Endothelial cell of umbilical vein (primary cell): ENCODE results near the gene ACTR2. TPM values are rescaled to one million over a fixed set of nuclear protein-coding genes. Genes with fewer than 3 reads are reported as not detected.

Source experiments
- BruUV-seq: library from RNA; stranded (reverse); fragments of 400-500 nt; replicated peaks from 2 replicates; lab custom pipeline; 2021; lab: Mats Ljungman, UMichigan
- CTCF ChIA-PET: fragments of 300-600, 350-600 bp; sonication (Branson Sonifier 250); formaldehyde crosslinking; loops from one replicate; lab custom pipeline; 2021; ENCODE audit warnings: antibody characterized with exemption, inconsistent platforms; lab: Charles Lee
- POLR2A ChIA-PET: fragments of 300-600, 350-600 bp; sonication (Branson Sonifier 250); formaldehyde crosslinking; loops from one replicate; lab custom pipeline; 2021; ENCODE audit warnings: antibody characterized with exemption, inconsistent platforms; lab: Charles Lee
- DNase-seq: peaks from one replicate; pipeline ENCODE4 v3.0.0-alpha.2; 2011; ENCODE audit warnings: low read depth, low spot score
- FAIRE-seq: peaks from 2 replicates; lab custom pipeline; 2011; peaks lifted over from hg19 to GRCh38; lab: Jason Lieb, UNC
- H2AFZ ChIP-seq: 2 replicates; pipeline ENCODE4 v1.6.0; 2012; ENCODE audit warnings: low read depth, low read length, control low read depth, inconsistent platforms
- H3K27ac ChIP-seq: 2 replicates; pipeline ENCODE4 v1.5.1; 2011; ENCODE audit warnings: low read depth, mild to moderate bottlenecking, control low read depth, low read length, moderate library complexity; ENCODE audit not compliant: insufficient read depth
- H3K27me3 ChIP-seq, 2 experiments: 2 replicates each; pipeline versions ENCODE4 v1.6.0 to v1.6.1; 2011; ENCODE audit warnings: low read length in 2 of 2, mixed read lengths in 1 of 2; ENCODE audit not compliant: control insufficient read depth in 2 of 2, insufficient read depth in 2 of 2
- H3K36me3 ChIP-seq, 2 experiments: 2 replicates in 1 of 2; 3 replicates in 1 of 2; pipeline ENCODE4 v1.5.1; 2011; ENCODE audit warnings: low read length in 2 of 2, mild to moderate bottlenecking in 1 of 2, moderate library complexity in 1 of 2; ENCODE audit not compliant: control insufficient read depth in 2 of 2, insufficient read depth in 2 of 2; ENCODE audit errors: extremely low read depth in 1 of 2
- H3K4me1 ChIP-seq: 3 replicates; pipeline ENCODE4 v1.5.1; 2011; ENCODE audit warnings: mild to moderate bottlenecking, low read length; ENCODE audit not compliant: control insufficient read depth, insufficient read depth; ENCODE audit errors: extremely low read depth
- H3K4me2 ChIP-seq: 2 replicates; pipeline ENCODE4 v1.6.1; 2011; ENCODE audit warnings: low read length, control low read depth, mixed read lengths; ENCODE audit not compliant: insufficient read depth
- H3K4me3 ChIP-seq, 3 experiments: fragments of 200-600 bp in 1 of 3; sonication (generic), shearing (Covaris generic) in 1 of 3; replicated peaks in 1 of 3; 2 replicates each; pipeline ENCODE4 v1.5.1; 2011 to 2016; ENCODE audit warnings: control low read depth in 3 of 3, low read length in 3 of 3, mild to moderate bottlenecking in 2 of 3, inconsistent platforms in 1 of 3, low read depth in 1 of 3, moderate library complexity in 1 of 3; ENCODE audit not compliant: insufficient read depth in 1 of 3
- H3K79me2 ChIP-seq: 2 replicates; pipeline ENCODE4 v1.6.0; 2012; ENCODE audit warnings: low read length, inconsistent platforms; ENCODE audit not compliant: control insufficient read depth, insufficient read depth
- H3K9ac ChIP-seq: replicated peaks from 2 replicates; pipeline ENCODE3; 2011; ENCODE audit warnings: low read length, control low read depth; ENCODE audit not compliant: insufficient read depth; ENCODE audit errors: extremely low read depth
- H3K9me1 ChIP-seq: replicated peaks from 3 replicates; pipeline ENCODE4 v1.6.0; 2011; ENCODE audit warnings: mild to moderate bottlenecking, low read length; ENCODE audit not compliant: control insufficient read depth, insufficient read depth; ENCODE audit errors: extremely low read depth
- H3K9me3 ChIP-seq: replicated peaks from 2 replicates; pipeline ENCODE4 v1.5.1; 2012; ENCODE audit warnings: low read length, inconsistent platforms; ENCODE audit not compliant: control insufficient read depth, insufficient read depth
- H4K20me1 ChIP-seq: replicated peaks from 2 replicates; pipeline ENCODE3; 2011; ENCODE audit warnings: mild to moderate bottlenecking, low read length; ENCODE audit not compliant: control insufficient read depth, insufficient read depth; ENCODE audit errors: extremely low read depth
- EZH2 ChIP-seq: IDR thresholded peaks from 2 replicates; pipeline ENCODE4 v1.6.1; 2012; ENCODE audit warnings: borderline replicate concordance, low read depth, mild to moderate bottlenecking, moderate library complexity, low read length, inconsistent platforms; ENCODE audit not compliant: severe bottlenecking
- FOS ChIP-seq: IDR thresholded peaks from 2 replicates; pipeline ENCODE4 v1.6.1; 2011; ENCODE audit warnings: mild to moderate bottlenecking, low read length, moderate library complexity, borderline replicate concordance; ENCODE audit not compliant: insufficient read depth
- GATA2 ChIP-seq: IDR thresholded peaks from 2 replicates; pipeline ENCODE4 v1.7.0; 2011; ENCODE audit warnings: low read depth, mild to moderate bottlenecking, moderate library complexity, mixed read lengths, low read length; ENCODE audit not compliant: insufficient read length, insufficient read depth
- JUN ChIP-seq: IDR thresholded peaks from 2 replicates; pipeline ENCODE4 v1.6.1; 2011; ENCODE audit warnings: borderline replicate concordance, low read depth; ENCODE audit not compliant: insufficient read length, insufficient read depth
- MYC ChIP-seq: IDR thresholded peaks from one replicate; pipeline ENCODE4 v1.6.1; 2011; ENCODE audit warnings: mild to moderate bottlenecking, low read depth, low read length
- POLR2A ChIP-seq: IDR thresholded peaks from 2 replicates; pipeline ENCODE4 v1.6.1; 2012; ENCODE audit warnings: low read depth, mild to moderate bottlenecking, control low read depth, low read length
- POLR2AphosphoS5 ChIP-seq: IDR thresholded peaks from 2 replicates; pipeline ENCODE4 v1.6.1; 2012; ENCODE audit warnings: low read depth, mild to moderate bottlenecking, control low read depth, low read length, moderate library complexity; ENCODE audit not compliant: insufficient read depth
- dilution Hi-C: fragments of 300-500 bp; cut with MboI; formaldehyde crosslinking; loops from one replicate; pipeline ENCODE4 v1.15.0; 2019; ENCODE audit warnings: low sequenced_read_pairs; ENCODE audit not compliant: extremely low pct_ligation_motif_present
- intact Hi-C: fragments of 100-400 bp; cut with micrococcal nuclease; formaldehyde crosslinking; loops from one replicate; pipeline ENCODE4 v1.10.0; 2022
- polyA plus RNA-seq, 4 experiments: library from polyadenylated mRNA; depleted of rRNA in 3 of 4; stranded (reverse) in 3 of 4; unstranded in 1 of 4; fragments of >200 nt; gene quantifications; 2 replicates each; pipeline versions ENCODE4 v1.2.1 to v1.2.3, GENCODE V29; 2011 to 2012; ENCODE audit warnings: missing spikeins in 1 of 4
- total RNA-seq: library from RNA; stranded (reverse); gene quantifications from 2 replicates; pipeline ENCODE4 v1.2.3, GENCODE V29; 2021
- TF ChIP-seq, protein P1 (sequence below), 2 donors: IDR thresholded peaks; 1 replicate in 1 of 2; 2 replicates in 1 of 2; pipeline ENCODE4 v1.5.1; 2011; ENCODE audit warnings: low read length in 2 of 2, mild to moderate bottlenecking in 2 of 2, moderate library complexity in 2 of 2, control low read depth in 1 of 2, inconsistent platforms in 1 of 2, low read depth in 1 of 2; ENCODE audit not compliant: insufficient read depth in 1 of 2; ENCODE audit errors: extremely low read depth in 1 of 2
- TF ChIP-seq, protein P2 (sequence below): IDR thresholded peaks from 2 replicates; pipeline ENCODE4 v1.6.1; 2011; ENCODE audit not compliant: insufficient read depth, insufficient read length

The ACTR2 gene
- total and polyA plus RNA-seq, 2 donors (not counting 3 experiments of a cell fraction or from before 2014, with no cell fraction given): 48.7 to 287 TPM

- FAIRE-seq (no peak), DNase-seq (no peak)
- intact Hi-C loops: no loop called here
- H3K27me3 ChIP-seq: no peaks in the 10 kb centered on the region
- H3K9ac ChIP-seq: no peak overlapping the region
- dilution Hi-C loops: no loop called here
- TF ChIP-seq, protein P1, sequence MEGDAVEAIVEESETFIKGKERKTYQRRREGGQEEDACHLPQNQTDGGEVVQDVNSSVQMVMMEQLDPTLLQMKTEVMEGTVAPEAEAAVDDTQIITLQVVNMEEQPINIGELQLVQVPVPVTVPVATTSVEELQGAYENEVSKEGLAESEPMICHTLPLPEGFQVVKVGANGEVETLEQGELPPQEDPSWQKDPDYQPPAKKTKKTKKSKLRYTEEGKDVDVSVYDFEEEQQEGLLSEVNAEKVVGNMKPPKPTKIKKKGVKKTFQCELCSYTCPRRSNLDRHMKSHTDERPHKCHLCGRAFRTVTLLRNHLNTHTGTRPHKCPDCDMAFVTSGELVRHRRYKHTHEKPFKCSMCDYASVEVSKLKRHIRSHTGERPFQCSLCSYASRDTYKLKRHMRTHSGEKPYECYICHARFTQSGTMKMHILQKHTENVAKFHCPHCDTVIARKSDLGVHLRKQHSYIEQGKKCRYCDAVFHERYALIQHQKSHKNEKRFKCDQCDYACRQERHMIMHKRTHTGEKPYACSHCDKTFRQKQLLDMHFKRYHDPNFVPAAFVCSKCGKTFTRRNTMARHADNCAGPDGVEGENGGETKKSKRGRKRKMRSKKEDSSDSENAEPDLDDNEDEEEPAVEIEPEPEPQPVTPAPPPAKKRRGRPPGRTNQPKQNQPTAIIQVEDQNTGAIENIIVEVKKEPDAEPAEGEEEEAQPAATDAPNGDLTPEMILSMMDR (IDR thresholded peaks at IDR 0.05; ENCODE audit: extremely low read depth in 1 of 2, insufficient read depth in 1 of 2, low read depth in 1 of 2, low read length in 2 of 2): no peak
- no peak for TF ChIP-seq MYC
- TF ChIP-seq JUN: no peak
- TF ChIP-seq GATA2: no peak
- no peak for TF ChIP-seq POLR2A
- TF ChIP-seq POLR2AphosphoS5: no peak
- TF ChIP-seq EZH2: no peak
- no peak for TF ChIP-seq FOS
- TF ChIP-seq, protein P2, sequence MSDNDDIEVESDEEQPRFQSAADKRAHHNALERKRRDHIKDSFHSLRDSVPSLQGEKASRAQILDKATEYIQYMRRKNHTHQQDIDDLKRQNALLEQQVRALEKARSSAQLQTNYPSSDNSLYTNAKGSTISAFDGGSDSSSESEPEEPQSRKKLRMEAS: no peak
- no TSS peak for BruUV-seq
- CTCF ChIA-PET: interaction anchor here (1.7 to 1.9 kb wide), 2 partner anchors 8 to 12 kb away, joined by 4 to 7 read pairs; no protein-coding TSS in a partner anchor
- POLR2A ChIA-PET: no interaction called here
- H3K9me1 ChIP-seq: no peaks in the 10 kb centered on the region
- H3K4me1 ChIP-seq: no peaks in the 10 kb centered on the region
- H2AFZ ChIP-seq: no peak overlapping the region
- no peak overlapping the region for H3K4me2 ChIP-seq
- H3K79me2 ChIP-seq: no peaks in the 10 kb centered on the region
- no peak overlapping the region for H3K4me3 ChIP-seq
- H3K27ac ChIP-seq: no peak overlapping the region
- no peaks in the 10 kb centered on the region for H3K36me3 ChIP-seq
- H3K9me3 ChIP-seq: no peaks in the 10 kb centered on the region
- H4K20me1 ChIP-seq: no peaks in the 10 kb centered on the region
Observed at GRCh38 chr2:65319072-65319673, 91.5 kb downstream of the ACTR2 start.
